BE2C (cell line): ENCODE measurements around the gene SFSWAP.

Experiments used
- DNase-seq: peaks from one replicate; pipeline ENCODE4 v3.0.0-alpha.2; 2020
- H3K27me3 ChIP-seq: fragments of 250-450 bp; sonication (Bioruptor Pico); 2 replicates; pipeline ENCODE4 v1.5.1; 2020; ENCODE audit warnings: mild to moderate bottlenecking
- H3K36me3 ChIP-seq: fragments of 250-450 bp; sonication (Bioruptor Pico); 2 replicates; pipeline ENCODE4 v1.5.1; 2020; ENCODE audit warnings: mild to moderate bottlenecking
- H3K4me1 ChIP-seq: fragments of 250-450 bp; sonication (Bioruptor Pico); 2 replicates; pipeline ENCODE4 v1.5.1; 2020
- H3K4me3 ChIP-seq: 2 replicates; pipeline ENCODE4 v1.5.1; 2011; ENCODE audit warnings: low read depth, low read length
- H3K9me3 ChIP-seq: fragments of 250-450 bp; sonication (Bioruptor Pico); 2 replicates; pipeline ENCODE4 v1.5.1; 2020
- CTCF ChIP-seq: IDR thresholded peaks from 2 replicates; pipeline ENCODE4 v1.5.1; 2012; ENCODE audit warnings: mild to moderate bottlenecking, low read depth, low read length

SFSWAP gene

GRCh38 chr12:131841547-131841946 is 130.7 kb downstream of the SFSWAP start:
- peaks cover 4% of the 10 kb centered on the region; the same call in 1 of the 2 replicates for H3K4me1 ChIP-seq
- no peaks in the 10 kb centered on the region for H3K9me3 ChIP-seq
- H3K4me3 ChIP-seq = no peak overlapping the region
- no peaks in the 10 kb centered on the region for H3K36me3 ChIP-seq
- DNase-seq = peak; percentile 7
- no peak for TF ChIP-seq CTCF
- H3K27me3 ChIP-seq = no peaks in the 10 kb centered on the region

- Histone ChIP-seq H3K4me3 (no peak overlapping the region), H3K4me1 (peaks cover 4% of the 10 kb centered on the region; the same call in 1 of the 2 replicates), H3K36me3 (no peaks in the 10 kb centered on the region), H3K9me3 (no peaks in the 10 kb centered on the region), H3K27me3 (no peaks in the 10 kb centered on the region)
- no peak for TF ChIP-seq CTCF
- no peak for DNase-seq
These were observed 131.3 kb downstream of the SFSWAP start for GRCh38 chr12:131842169-131842568.

GRCh38 chr12:131843527-131843926 is 132.6 kb downstream of the SFSWAP start:
- Histone ChIP-seq H3K4me1 (peaks cover 4% of the 10 kb centered on the region; the same call in 1 of the 2 replicates), H3K4me3 (no peak overlapping the region), H3K36me3 (no peaks in the 10 kb centered on the region), H3K9me3 (no peaks in the 10 kb centered on the region), H3K27me3 (no peaks in the 10 kb centered on the region)
- DNase-seq = no peak
- TF ChIP-seq CTCF = no peak

GRCh38 chr12:131844140-131844539 is 133.2 kb downstream of the SFSWAP start:
- no peak for DNase-seq
- Histone ChIP-seq H3K27me3 (no peaks in the 10 kb centered on the region), H3K4me1 (peaks cover 4% of the 10 kb centered on the region; the same call in 1 of the 2 replicates), H3K4me3 (no peak overlapping the region), H3K36me3 (no peaks in the 10 kb centered on the region), H3K9me3 (no peaks in the 10 kb centered on the region)
- no peak for TF ChIP-seq CTCF

GRCh38 chr12:131844656-131845055 is 133.8 kb downstream of the SFSWAP start:
- Histone ChIP-seq H3K27me3 (no peaks in the 10 kb centered on the region), H3K9me3 (no peaks in the 10 kb centered on the region), H3K4me1 (peaks cover 4% of the 10 kb centered on the region; the same call in 1 of the 2 replicates), H3K4me3 (no peak overlapping the region), H3K36me3 (no peaks in the 10 kb centered on the region)
- DNase-seq = no peak
- TF ChIP-seq CTCF = no peak

- Histone ChIP-seq H3K9me3 (no peaks in the 10 kb centered on the region), H3K36me3 (no peaks in the 10 kb centered on the region), H3K4me3 (no peak overlapping the region), H3K27me3 (no peaks in the 10 kb centered on the region), H3K4me1 (peaks cover 4% of the 10 kb centered on the region; the same call in 1 of the 2 replicates)
- no peak for TF ChIP-seq CTCF
- DNase-seq = peak; percentile 61
These were observed 134.2 kb downstream of the SFSWAP start for GRCh38 chr12:131845121-131845520.
